Measurements from ENCODE around the gene AQR. TPM values are rescaled to one million over a fixed set of nuclear protein-coding genes. Genes with fewer than 3 reads are reported as not detected.

The AQR gene
- total and polyA plus RNA-seq, 2 of the 8 experiments (the other 6 are each of a cell fraction or from before 2014, with no cell fraction given): 34.5 to 57.6 TPM

GRCh38 chr15:34849364-34849959 lies 120.1 kb downstream of the AQR start:
- H4K91ac ChIP-seq (replicated peaks; ENCODE audit: insufficient read length, low read length): no peak overlapping the region
- H4K8ac ChIP-seq (ENCODE audit: extremely low read depth, insufficient read depth, low read length): peak overlapping the region; percentile 14; the same call in 1 of the 2 replicates
- H3K36me3 ChIP-seq (ENCODE audit: control insufficient read depth in 2 of 4, insufficient read depth in 4 of 4, low read length in 3 of 4): no peaks in the 10 kb centered on the region
- ChIA-PET CTCF (ENCODE audit: partially characterized antibody) (interaction anchor here (0.5 to 2.1 kb wide), 6 partner anchors 9 to 183 kb away, joined by 3 to 5 read pairs (median 3); no protein-coding TSS in a partner anchor), POLR2A (ENCODE audit: partially characterized antibody) (interaction anchor here (0.6 to 1.0 kb wide), 3 partner anchors 44 to 239 kb away, joined by 3 to 4 read pairs (median 4); partner anchors contain the start of gene ACTC1)
- no peaks in the 10 kb centered on the region for H3K9me3 ChIP-seq (ENCODE audit: insufficient read depth in 2 of 2, low read depth in 1 of 2, low read length in 1 of 2)
- no peaks in the 10 kb centered on the region for H3K23me2 ChIP-seq (ENCODE audit: low read depth, low read length)
- no peak overlapping the region for H3K56ac ChIP-seq (replicated peaks; ENCODE audit: insufficient read length, low read depth, low read length)
- DNase-seq (ENCODE audit: low read depth in 1 of 2, low spot score in 2 of 2) (no peak), FAIRE-seq (no peak)
- no peak overlapping the region for H2BK15ac ChIP-seq (ENCODE audit: low read length)
- no peaks in the 10 kb centered on the region for H3K4me1 ChIP-seq (replicated peaks in 1 of 4; ENCODE audit: control insufficient read depth in 3 of 4, insufficient read depth in 4 of 4, low read length in 3 of 4)
- H2AK5ac ChIP-seq (ENCODE audit: low read depth, low read length): no peak overlapping the region
- no peak overlapping the region for H3K18ac ChIP-seq (ENCODE audit: extremely low read depth, low read length)
- H2BK120ac ChIP-seq (replicated peaks; ENCODE audit: low read depth, low read length): no peak overlapping the region
- 93% methylated on average over 3 of the region's 3 CpGs; no CpG with 5 or more reads in 1 of the 2 experiments for WGBS, 2 experiments (ENCODE audit: extremely low coverage in 1 of 2, insufficient coverage in 1 of 2, insufficient read length in 1 of 2, insufficient replicate concordance in 2 of 2, low coverage in 1 of 2, low lambda C conversion rate in 2 of 2, missing lambda C conversion rate in 1 of 2)
- no peak overlapping the region for H3K4ac ChIP-seq (replicated peaks; ENCODE audit: insufficient read length, low read depth, low read length)
- no peak overlapping the region for H2AFZ ChIP-seq (ENCODE audit: low read length)
- H3K4me2 ChIP-seq (ENCODE audit: insufficient read depth in 1 of 2, low read depth in 2 of 2, low read length in 2 of 2): no peak overlapping the region
- no peak overlapping the region for H2BK20ac ChIP-seq (ENCODE audit: low read length)
- no peaks in the 10 kb centered on the region for H3K79me2 ChIP-seq (ENCODE audit: control insufficient read depth in 1 of 2, insufficient read depth in 2 of 2, low read length in 2 of 2)
- H2BK12ac ChIP-seq (ENCODE audit: low read depth, low read length): no peak overlapping the region
- H3K4me3 ChIP-seq (ENCODE audit: extremely low read depth in 1 of 4, insufficient read depth in 2 of 4, low read depth in 3 of 4, low read length in 4 of 4): no peak overlapping the region
- no peak overlapping the region for H2BK5ac ChIP-seq (ENCODE audit: low read depth, low read length)
- no peak for TF ChIP-seq CHD2 (IDR thresholded peaks at IDR 0.05; ENCODE audit: low read length)
- H3K27ac ChIP-seq (ENCODE audit: low read depth, low read length): no peak overlapping the region
- H3K27me3 ChIP-seq (replicated peaks in 1 of 4; ENCODE audit: control insufficient read depth in 3 of 4, extremely low read depth in 1 of 4, insufficient read depth in 3 of 4, low read length in 3 of 4): no peaks in the 10 kb centered on the region
- H3K79me1 ChIP-seq (ENCODE audit: low read depth, low read length): no peaks in the 10 kb centered on the region
- no peak overlapping the region for H3K14ac ChIP-seq (ENCODE audit: insufficient read length)
- H3K23ac ChIP-seq (ENCODE audit: insufficient read length): no peak overlapping the region
- no peaks in the 10 kb centered on the region for H4K20me1 ChIP-seq (replicated peaks in 1 of 2; ENCODE audit: control insufficient read depth in 1 of 2, insufficient read depth in 2 of 2, low read length in 2 of 2)
- no peak overlapping the region for H4K5ac ChIP-seq (ENCODE audit: insufficient read length, low read depth, low read length)
- no peak overlapping the region for H3K9ac ChIP-seq (replicated peaks in 1 of 4; ENCODE audit: extremely low read depth in 1 of 4, low read depth in 3 of 4, low read length in 3 of 4)
